Stimulated activated effector memory CD8-positive, alpha-beta T cell treated with anti-CD3 and anti-CD28 coated beads, Interleukin-12 subunit alpha, Interleukin-12 subunit beta, amount 100 ng/mL, for 72 hours (primary cell): Measurements from ENCODE around the gene MAPK1.
"Not testable (repeated sequence)": the region's sequence is repeated elsewhere in the genome, so short reads cannot be mapped to it uniquely, and the experiment has no call there.

Experiments used
- ATAC-seq: fragments of 150-1000 bp; cut with Tn5 transposase; 2 replicates; pipeline ENCODE4 v1.10.0; 2021
- DNase-seq, 2 donors: peaks; one replicate each; pipeline ENCODE4 v3.0.0; 2021 to 2022; ENCODE audit warnings: low spot score in 2 of 2
- H3K27ac Mint-ChIP-seq: one replicate; pipeline ENCODE4 v1.8.0; 2022; ENCODE audit warnings: mild to moderate bottlenecking, mixed read lengths
- H3K36me3 Mint-ChIP-seq: one replicate; pipeline ENCODE4 v1.8.0; 2022; ENCODE audit warnings: mild to moderate bottlenecking, mixed read lengths
- H3K4me1 Mint-ChIP-seq: one replicate; pipeline ENCODE4 v1.8.0; 2022; ENCODE audit warnings: mixed read lengths
- H3K4me3 Mint-ChIP-seq: one replicate; pipeline ENCODE4 v1.8.0; 2022; ENCODE audit warnings: mild to moderate bottlenecking, mixed read lengths
- H3K9me3 Mint-ChIP-seq: one replicate; pipeline ENCODE4 v1.8.0; 2022; ENCODE audit warnings: mixed read lengths

Gene MAPK1

DNA sequence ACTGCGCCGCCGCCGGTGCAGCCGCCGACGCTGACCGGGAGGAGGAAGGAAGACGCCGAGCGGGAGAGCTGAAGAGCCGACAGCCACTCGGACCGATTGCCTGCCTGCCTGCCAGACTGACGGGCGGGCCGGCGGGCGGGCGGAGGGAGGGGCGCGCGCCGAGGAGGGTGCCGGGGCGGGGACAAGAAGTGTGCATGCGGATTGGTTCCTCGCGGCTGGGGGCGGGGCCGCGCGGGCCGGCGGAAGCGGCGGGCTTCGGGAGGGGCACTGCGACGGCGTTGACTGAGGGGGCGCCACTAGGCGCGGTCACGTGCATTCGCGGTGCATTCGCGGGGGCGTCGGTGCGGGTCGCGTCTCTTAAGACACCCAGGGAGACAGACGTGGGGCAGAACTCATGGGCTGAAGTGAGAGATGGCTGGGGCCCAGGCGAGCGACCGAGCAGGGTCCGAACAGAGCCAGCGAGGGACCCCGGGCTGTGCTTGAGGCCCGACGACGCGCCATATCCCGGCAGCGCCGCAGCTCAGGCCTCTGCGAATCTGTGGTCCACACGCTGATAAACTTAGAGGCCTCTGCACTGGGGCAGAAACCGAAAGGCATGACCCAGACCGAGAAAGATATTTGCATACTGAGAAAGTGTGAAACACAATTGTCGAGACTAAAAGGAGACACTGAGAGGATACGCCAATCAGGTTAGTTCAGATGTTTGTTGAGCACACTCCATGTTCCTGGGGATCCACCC lies at the start of gene MAPK1:
Gene MAPK1 (minus strand): TSS at position 118 of the 739 bp plus-strand sequence. CDS start 205 bp downstream, outside the sequence.
- ATAC-seq = peak; percentile 93
- Mint-ChIP-seq H3K4me1 (peaks cover 32% of the 10 kb centered on the region), H3K27ac (peak within 1 kb of the TSS; percentile 92), H3K4me3 (peak within 1 kb of the TSS; percentile 87), H3K9me3 (no peaks in the 10 kb centered on the region), H3K36me3 (peaks cover 12% of the 10 kb centered on the region)
- peak; percentile 87 to 97 for DNase-seq

DNA sequence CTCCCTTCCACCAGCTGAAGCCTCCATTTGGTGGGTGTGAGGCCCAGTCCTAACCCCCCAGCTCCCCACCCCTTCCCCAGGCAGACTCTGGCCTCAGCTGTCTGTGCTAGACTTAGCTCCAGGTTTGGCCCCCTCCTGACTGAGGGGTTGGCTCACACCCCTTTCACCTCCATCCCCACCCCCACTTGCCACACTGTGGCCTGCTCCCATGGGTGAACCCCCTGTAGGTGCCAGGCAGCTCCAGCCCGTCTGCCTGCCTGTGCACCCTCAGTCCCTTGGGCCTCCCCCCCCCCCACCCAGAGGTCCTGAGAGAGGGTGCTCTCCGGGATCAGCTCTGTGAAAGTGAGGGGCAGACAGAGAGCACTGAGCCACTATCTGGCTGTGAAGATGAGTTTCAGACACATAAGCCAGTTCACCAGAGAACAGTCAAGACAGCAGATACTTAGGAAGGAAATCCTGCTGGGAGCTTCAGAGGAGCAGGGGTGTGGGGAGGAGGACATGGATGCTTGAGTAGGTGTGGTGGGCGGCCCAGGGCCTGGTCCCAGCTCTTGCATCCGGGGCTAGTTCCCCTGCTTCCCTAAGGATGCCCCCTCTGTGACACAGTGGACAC lies 49.0 kb upstream of the MAPK1 start:
- H3K36me3 Mint-ChIP-seq = no peaks in the 10 kb centered on the region
- ATAC-seq (no peak), DNase-seq (no peak)
- H3K27ac Mint-ChIP-seq = no peak overlapping the region
- no peaks in the 10 kb centered on the region for H3K4me1 Mint-ChIP-seq
- no peaks in the 10 kb centered on the region for H3K9me3 Mint-ChIP-seq
- no peak overlapping the region for H3K4me3 Mint-ChIP-seq

DNA sequence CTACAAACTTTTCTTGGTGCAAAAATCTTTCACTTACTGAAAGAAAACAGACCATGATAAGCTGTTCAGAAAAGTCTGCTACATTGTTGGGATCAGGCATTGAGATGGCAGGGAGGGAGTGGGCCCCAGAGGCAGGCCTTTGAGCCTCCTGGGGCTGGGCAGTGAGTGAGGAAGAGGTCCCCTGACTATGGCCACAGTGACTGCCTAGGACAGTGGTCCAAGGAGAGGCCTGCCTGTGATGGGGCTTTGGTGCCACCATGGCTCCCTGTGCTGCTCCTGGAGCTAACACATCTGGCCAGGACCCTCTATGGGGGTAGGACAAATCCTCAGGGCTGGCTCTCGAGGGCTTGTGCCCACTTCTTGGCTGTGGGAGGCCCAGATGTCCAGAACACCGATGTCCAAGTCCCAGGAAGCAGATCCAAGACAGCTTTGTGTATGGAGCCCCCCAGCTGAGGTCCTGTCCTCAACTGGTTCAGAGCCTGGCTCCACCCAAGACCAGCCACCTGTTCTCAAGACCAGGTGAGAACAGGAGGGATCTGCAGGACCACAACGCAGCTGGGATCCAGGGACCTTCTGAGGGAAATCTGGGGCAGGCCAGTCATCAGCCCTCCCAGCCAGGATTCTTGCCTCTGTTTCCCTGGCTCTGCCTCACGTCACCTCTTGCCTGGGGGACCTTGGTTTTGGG lies 48.3 kb upstream of the MAPK1 start:
- Mint-ChIP-seq H3K36me3 (no peaks in the 10 kb centered on the region), H3K9me3 (no peaks in the 10 kb centered on the region), H3K4me1 (no peaks in the 10 kb centered on the region), H3K4me3 (no peak overlapping the region), H3K27ac (no peak overlapping the region)
- DNase-seq (no peak), ATAC-seq (no peak)

GRCh38 chr22:21914033-21914642 lies 46.7 kb upstream of the MAPK1 start:
- DNase-seq, ATAC-seq, H3K27ac Mint-ChIP-seq, H3K4me3 Mint-ChIP-seq, H3K9me3 Mint-ChIP-seq, H3K36me3 Mint-ChIP-seq, H3K4me1 Mint-ChIP-seq: not testable (repeated sequence)

- H3K27ac Mint-ChIP-seq = peak overlapping the region; percentile 24
- H3K4me3 Mint-ChIP-seq, H3K9me3 Mint-ChIP-seq, H3K4me1 Mint-ChIP-seq, H3K36me3 Mint-ChIP-seq, DNase-seq, ATAC-seq: not testable (repeated sequence)
These were observed 42.9 kb upstream of the MAPK1 start for GRCh38 chr22:21910367-21910766.

DNA sequence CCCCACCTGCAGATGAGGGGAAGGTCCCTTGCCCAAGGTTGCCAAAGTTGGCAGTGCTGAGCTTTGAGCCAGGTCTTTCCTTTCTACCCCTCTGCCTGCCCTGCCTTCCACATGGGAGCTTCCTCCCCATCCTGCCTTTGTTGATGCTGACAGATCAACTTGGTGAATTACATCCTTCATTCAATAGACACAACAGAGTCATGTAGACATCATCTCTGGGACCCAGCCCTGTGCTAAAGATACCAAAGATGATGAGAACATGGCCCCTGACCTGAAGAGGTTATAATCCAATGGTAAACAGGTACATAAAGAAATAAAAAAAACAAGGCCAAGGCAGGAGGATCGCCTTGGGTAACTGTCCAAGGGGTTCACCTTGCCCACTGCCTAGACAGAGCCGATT lies 42.4 kb upstream of the MAPK1 start:
- H3K27ac Mint-ChIP-seq = peak overlapping the region; percentile 24
- no peaks in the 10 kb centered on the region for H3K4me1 Mint-ChIP-seq
- no peak overlapping the region for H3K4me3 Mint-ChIP-seq

DNA sequence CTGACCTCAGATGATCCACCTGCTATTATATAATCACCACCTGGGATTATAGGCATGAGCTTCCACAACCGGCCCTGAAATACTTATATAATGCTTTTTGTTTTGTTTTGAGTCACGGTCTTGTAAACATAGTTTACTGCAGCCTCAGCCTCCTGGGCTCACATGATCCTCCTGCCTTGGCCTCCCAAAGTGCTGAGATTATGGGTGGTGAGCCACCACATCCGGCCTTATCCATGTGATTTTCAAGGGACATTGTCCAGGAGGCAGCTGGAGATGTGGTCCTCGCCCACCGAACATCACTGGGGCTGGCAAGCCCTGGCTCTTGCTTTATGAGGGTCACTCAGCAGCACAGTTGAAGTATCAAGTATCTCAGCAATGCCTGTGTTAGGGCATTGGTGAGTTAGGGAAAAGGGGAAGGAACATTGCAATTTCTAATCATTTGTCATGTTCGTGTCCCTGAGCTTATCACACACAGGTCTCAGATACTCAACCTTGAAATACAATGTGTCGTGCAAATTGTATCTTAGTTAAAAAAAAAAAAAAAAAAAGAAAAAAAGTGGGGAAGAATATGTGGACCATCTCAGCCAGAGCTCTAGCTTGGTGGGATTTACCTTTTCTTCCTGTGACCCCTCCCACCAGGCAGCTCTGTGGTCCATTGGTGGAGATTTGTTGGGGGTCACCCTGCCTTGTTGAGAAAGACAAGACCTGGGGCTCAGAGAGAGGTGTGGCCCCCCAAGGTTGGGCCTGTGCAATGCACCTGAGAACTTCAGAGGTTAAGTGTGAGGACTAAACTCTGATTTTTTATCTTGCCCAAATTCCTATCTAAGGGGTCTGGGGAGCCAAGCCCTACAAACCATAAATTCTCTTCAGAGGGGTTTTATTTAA lies 40.4 kb upstream of the MAPK1 start:
- DNase-seq (no peak), ATAC-seq (no peak)
- H3K4me3 Mint-ChIP-seq = no peak overlapping the region

More for the DNA sequence above, 42.4 kb upstream of the MAPK1 start:
- H3K36me3 Mint-ChIP-seq = no peaks in the 10 kb centered on the region
- no peak for DNase-seq
- no peak for ATAC-seq
- H3K9me3 Mint-ChIP-seq = no peaks in the 10 kb centered on the region

GRCh38 chr22:21905234-21905633 lies 37.8 kb upstream of the MAPK1 start:
- H3K4me3 Mint-ChIP-seq, ATAC-seq, H3K9me3 Mint-ChIP-seq, H3K36me3 Mint-ChIP-seq, H3K27ac Mint-ChIP-seq, H3K4me1 Mint-ChIP-seq, DNase-seq: not testable (repeated sequence)

More for the DNA sequence above, 40.4 kb upstream of the MAPK1 start:
- no peaks in the 10 kb centered on the region for H3K36me3 Mint-ChIP-seq
- no peaks in the 10 kb centered on the region for H3K4me1 Mint-ChIP-seq
- no peak overlapping the region for H3K27ac Mint-ChIP-seq
- no peaks in the 10 kb centered on the region for H3K9me3 Mint-ChIP-seq

DNA sequence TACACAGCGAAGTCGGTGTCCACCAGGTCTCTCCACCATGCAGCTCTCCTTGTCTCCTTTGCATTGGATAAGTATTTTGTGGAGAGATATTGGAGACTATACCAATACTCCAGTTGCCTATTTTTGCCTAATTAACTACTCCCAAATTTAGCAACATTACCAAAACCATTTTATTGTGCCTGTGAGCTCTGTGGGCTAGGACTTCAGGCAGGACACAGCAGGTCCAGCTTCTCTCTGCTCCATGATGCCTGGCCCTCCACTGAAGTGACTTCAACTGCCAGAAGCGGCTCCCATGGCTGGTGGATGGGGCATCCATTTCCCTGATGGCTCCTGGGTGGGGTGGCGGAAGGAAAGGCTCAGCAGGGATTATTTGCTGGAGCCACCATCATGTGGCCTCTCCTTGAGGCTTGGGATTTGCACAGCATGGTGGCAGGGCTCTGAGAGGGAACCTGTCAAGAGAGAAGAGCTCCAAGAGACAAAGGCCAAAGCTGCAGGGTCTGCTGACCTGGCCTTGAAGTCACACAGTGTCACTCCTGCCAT lies 36.9 kb upstream of the MAPK1 start:
- DNase-seq (no peak), ATAC-seq (no peak)
- no peaks in the 10 kb centered on the region for H3K36me3 Mint-ChIP-seq
- no peaks in the 10 kb centered on the region for H3K9me3 Mint-ChIP-seq
- H3K4me3 Mint-ChIP-seq = no peak overlapping the region
- no peak overlapping the region for H3K27ac Mint-ChIP-seq
- H3K4me1 Mint-ChIP-seq = no peaks in the 10 kb centered on the region

DNA sequence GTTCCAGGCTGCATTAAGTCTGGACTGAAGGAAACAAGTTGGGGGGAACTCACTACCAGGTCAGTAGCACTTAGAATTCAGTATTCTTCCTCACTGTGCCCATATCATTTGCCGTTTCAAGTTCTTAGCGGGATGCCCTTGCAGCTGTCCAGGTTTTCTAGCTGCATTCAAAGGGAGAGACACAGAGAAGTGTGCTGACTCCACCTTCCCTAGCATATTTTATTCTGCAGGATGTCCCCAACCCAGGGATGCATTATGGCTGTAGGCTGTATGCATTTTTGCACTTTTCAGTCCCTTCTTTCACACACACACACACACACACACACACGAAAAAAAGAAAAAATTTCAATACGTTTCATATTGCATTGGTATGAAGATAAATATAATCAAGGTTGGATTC lies 35.8 kb upstream of the MAPK1 start:
- Mint-ChIP-seq H3K4me3 (no peak overlapping the region), H3K4me1 (no peaks in the 10 kb centered on the region), H3K36me3 (no peaks in the 10 kb centered on the region), H3K9me3 (no peaks in the 10 kb centered on the region), H3K27ac (no peak overlapping the region)
- DNase-seq (no peak), ATAC-seq (no peak)

DNA sequence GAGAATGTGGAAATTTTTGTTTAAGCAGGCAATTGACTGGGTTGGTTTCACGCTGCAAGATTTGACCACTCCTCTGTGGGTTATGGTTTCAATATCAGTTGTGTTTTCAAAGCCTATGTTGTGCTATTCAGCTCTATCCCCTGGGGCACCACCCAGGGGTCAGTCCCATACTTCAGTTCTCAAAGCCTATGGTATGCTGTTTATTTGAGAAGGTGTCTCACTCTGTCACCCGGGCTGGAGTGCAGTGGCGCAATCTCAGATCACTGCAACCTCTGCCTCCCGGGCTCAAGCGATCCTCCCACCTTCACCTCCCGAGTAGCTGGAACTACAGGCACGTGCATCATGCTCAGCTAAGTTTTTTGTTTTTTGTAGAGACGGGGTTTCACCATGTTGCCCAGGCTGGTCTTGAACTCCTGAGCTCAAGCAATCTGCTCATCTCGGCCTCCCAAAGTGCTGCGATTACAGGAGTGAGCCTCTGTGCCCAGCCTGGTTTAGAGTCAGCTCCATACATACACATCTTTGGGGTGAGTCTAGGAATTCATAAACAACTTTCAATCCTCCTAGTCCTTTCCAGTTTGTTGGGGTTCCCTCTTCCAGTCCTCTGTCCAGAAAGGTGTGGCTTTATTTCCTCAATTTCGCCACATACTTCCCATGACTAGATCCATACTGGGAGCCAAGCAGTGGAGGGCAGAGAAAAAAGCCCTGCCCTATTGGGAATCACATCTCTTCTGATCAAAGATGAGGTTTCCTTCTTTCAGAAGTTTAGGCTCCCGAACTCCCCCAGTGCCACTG lies 35.0 kb upstream of the MAPK1 start:
- Mint-ChIP-seq H3K27ac (no peak overlapping the region), H3K4me3 (no peak overlapping the region), H3K9me3 (no peaks in the 10 kb centered on the region), H3K4me1 (no peaks in the 10 kb centered on the region), H3K36me3 (no peaks in the 10 kb centered on the region)
- ATAC-seq (no peak), DNase-seq (no peak)

GRCh38 chr22:21898354-21898896 lies 31.0 kb upstream of the MAPK1 start:
- Mint-ChIP-seq H3K9me3 (no peaks in the 10 kb centered on the region), H3K36me3 (no peaks in the 10 kb centered on the region), H3K4me3 (no peak overlapping the region), H3K27ac (no peak overlapping the region), H3K4me1 (no peaks in the 10 kb centered on the region)
- ATAC-seq (no peak), DNase-seq (no peak)

- no peak overlapping the region for H3K4me3 Mint-ChIP-seq
- H3K9me3 Mint-ChIP-seq = no peaks in the 10 kb centered on the region
- no peak for DNase-seq
- H3K36me3 Mint-ChIP-seq = no peaks in the 10 kb centered on the region
- no peak overlapping the region for H3K27ac Mint-ChIP-seq
- ATAC-seq = no peak
- H3K4me1 Mint-ChIP-seq = no peaks in the 10 kb centered on the region
These were observed 29.6 kb upstream of the MAPK1 start for GRCh38 chr22:21896951-21897513.
